Measurements from ENCODE around the gene APOA5. TPM values are rescaled to one million over a fixed set of nuclear protein-coding genes. Genes with fewer than 3 reads are reported as not detected.

Gene APOA5
- polyA plus RNA-seq, 1 donor from 2014 or later: not detected

- no peaks in the 10 kb centered on the region for H3K36me3 ChIP-seq (ENCODE audit: insufficient read depth, low read length)
- H3K4me2 ChIP-seq (ENCODE audit: low read length): no peak overlapping the region
- no peak overlapping the region for H3K4me3 ChIP-seq (ENCODE audit: low read length)
- H3K9me2 ChIP-seq (ENCODE audit: insufficient read depth, low read length): no peaks in the 10 kb centered on the region
- H3K27me3 ChIP-seq (ENCODE audit: insufficient read depth, low read depth, low read length): no peaks in the 10 kb centered on the region
- no peak for TF ChIP-seq EZH2 (IDR thresholded peaks at IDR 0.05; ENCODE audit: borderline replicate concordance, insufficient read depth, low read length, poor library complexity, severe bottlenecking)
- no peak for TF ChIP-seq RAD21 (conservative IDR thresholded peaks at IDR 0.05)
- no peak for TF ChIP-seq CTCF (IDR thresholded peaks at IDR 0.05; ENCODE audit: poor library complexity, severe bottlenecking)
- no peak for TF ChIP-seq TAF1 (IDR thresholded peaks at IDR 0.05; ENCODE audit: low read depth)
- no peak for TF ChIP-seq SMC3 (conservative IDR thresholded peaks at IDR 0.05; ENCODE audit: poor library complexity)
- TF ChIP-seq MXI1 (conservative IDR thresholded peaks at IDR 0.05; ENCODE audit: poor library complexity, severe bottlenecking): no peak
- no peak for TF ChIP-seq POLR2AphosphoS5 (IDR thresholded peaks at IDR 0.05)
- TF ChIP-seq REST (IDR thresholded peaks at IDR 0.05; ENCODE audit: borderline replicate concordance): no peak
- no peak for TF ChIP-seq EP300 (conservative IDR thresholded peaks at IDR 0.05; ENCODE audit: poor library complexity, severe bottlenecking)
- H3K27ac ChIP-seq (ENCODE audit: low read length): no peak overlapping the region
- H2AFZ ChIP-seq (ENCODE audit: low read depth, low read length): no peak overlapping the region
- H3K79me2 ChIP-seq (replicated peaks; ENCODE audit: insufficient read depth, low read length): no peaks in the 10 kb centered on the region
- no peaks in the 10 kb centered on the region for H3F3A ChIP-seq (ENCODE audit: insufficient read depth, low read length, poor library complexity, severe bottlenecking)
- no peak overlapping the region for H3K9ac ChIP-seq (ENCODE audit: low read length)
- H3K9me3 ChIP-seq (ENCODE audit: low read length): no peaks in the 10 kb centered on the region
- no peaks in the 10 kb centered on the region for H4K20me1 ChIP-seq (ENCODE audit: insufficient read depth)
Observed at GRCh38 chr11:116826751-116827431, 35.2 kb upstream of the APOA5 start.

GRCh38 chr11:116825854-116826750, 34.4 kb upstream of the APOA5 start:
- Histone ChIP-seq H3K27ac (ENCODE audit: low read length) (no peak overlapping the region), H4K20me1 (ENCODE audit: insufficient read depth) (no peaks in the 10 kb centered on the region), H3K4me2 (ENCODE audit: low read length) (no peak overlapping the region), H3K79me2 (replicated peaks; ENCODE audit: insufficient read depth, low read length) (no peaks in the 10 kb centered on the region), H3K4me3 (ENCODE audit: low read length) (no peak overlapping the region), H3K36me3 (ENCODE audit: insufficient read depth, low read length) (no peaks in the 10 kb centered on the region), H3K9ac (ENCODE audit: low read length) (no peak overlapping the region), H2AFZ (ENCODE audit: low read depth, low read length) (no peak overlapping the region), H3K27me3 (ENCODE audit: insufficient read depth, low read depth, low read length) (no peaks in the 10 kb centered on the region), H3K9me3 (ENCODE audit: low read length) (no peaks in the 10 kb centered on the region), H3F3A (ENCODE audit: insufficient read depth, low read length, poor library complexity, severe bottlenecking) (no peaks in the 10 kb centered on the region), H3K9me2 (ENCODE audit: insufficient read depth, low read length) (no peaks in the 10 kb centered on the region)
- TF ChIP-seq EP300 (conservative IDR thresholded peaks at IDR 0.05; ENCODE audit: poor library complexity, severe bottlenecking) (no peak), TAF1 (IDR thresholded peaks at IDR 0.05; ENCODE audit: low read depth) (no peak), CTCF (IDR thresholded peaks at IDR 0.05; ENCODE audit: poor library complexity, severe bottlenecking) (no peak)
